Neural cell (in vitro differentiated cells): ENCODE data around the gene GMIP.

Experiments used
- CTCF ChIP-seq: fragments of 450-650 bp; IDR thresholded peaks from 2 replicates; pipeline ENCODE4 v1.5.1; 2014; ENCODE audit warnings: antibody characterized with exemption, mild to moderate bottlenecking, moderate library complexity; ENCODE audit not compliant: poor library complexity, severe bottlenecking
- EP300 ChIP-seq: fragments of 450-650 bp; conservative IDR thresholded peaks from 2 replicates; pipeline ENCODE4 v1.6.1; 2014; ENCODE audit warnings: antibody characterized with exemption, mild to moderate bottlenecking, moderate library complexity; ENCODE audit not compliant: poor library complexity, severe bottlenecking
- EZH2 ChIP-seq: fragments of 200-600, 300-800 bp; shearing (Covaris generic), sonication (generic); IDR thresholded peaks from 2 replicates; pipeline ENCODE4 v1.6.1; 2014; ENCODE audit warnings: antibody characterized with exemption, low read length, borderline replicate concordance, mild to moderate bottlenecking; ENCODE audit not compliant: insufficient read depth, poor library complexity, severe bottlenecking
- POLR2AphosphoS5 ChIP-seq: IDR thresholded peaks from 2 replicates; pipeline ENCODE4 v1.6.1; 2012
- RAD21 ChIP-seq: fragments of 450-650 bp; conservative IDR thresholded peaks from 2 replicates; pipeline ENCODE4 v1.6.1; 2014; ENCODE audit warnings: antibody characterized with exemption, mild to moderate bottlenecking, moderate library complexity
- TAF1 ChIP-seq: IDR thresholded peaks from 2 replicates; pipeline ENCODE4 v1.6.1; 2012; ENCODE audit warnings: low read depth

GRCh38 chr19:19643158-19644053, at the start of gene GMIP:
- peak; percentile 92 for TF ChIP-seq CTCF
- TF ChIP-seq TAF1: no peak
- no peak for TF ChIP-seq EZH2
- TF ChIP-seq POLR2AphosphoS5: peak; percentile 53
- peak; percentile 88 for TF ChIP-seq RAD21
- no peak for TF ChIP-seq EP300
